CD4-positive, alpha-beta T cell treated with Interleukin-6 for 4 hours (primary cell): ENCODE measurements around the gene STARD3NL.
"Not testable (repeated sequence)": the region's sequence is repeated elsewhere in the genome, so short reads cannot be mapped to it uniquely, and the experiment has no call there.

Experiments used
- DNase-seq: peaks from one replicate; pipeline ENCODE4 v3.0.0-alpha.2; 2020; ENCODE audit warnings: mixed read lengths

Gene STARD3NL

GRCh38 chr7:38270405-38270804 is 92.4 kb downstream of the STARD3NL start:
- DNase-seq: not testable (repeated sequence)

GRCh38 chr7:38273286-38273995 is 95.4 kb downstream of the STARD3NL start, which contains the start of gene TARP:
TARP (minus strand) TSS chr7:38273636.
- no peak for DNase-seq

- no peak for DNase-seq
Measured at GRCh38 chr7:38274486-38274885, 96.4 kb downstream of the STARD3NL start.

- DNase-seq: no peak
Measured at GRCh38 chr7:38274927-38275620, 97.0 kb downstream of the STARD3NL start.

- DNase-seq: no peak
Measured at GRCh38 chr7:38276096-38276877, 98.2 kb downstream of the STARD3NL start.

GRCh38 chr7:38280000-38280399 is 102.0 kb downstream of the STARD3NL start:
- no peak for DNase-seq
